Neuronal stem cell (in vitro differentiated cells): ENCODE measurements around the gene LRCH2.
A peak's percentile ranks its signal among the peaks of the same experiment; 100 is the strongest.
"Not testable (repeated sequence)": the region's sequence is repeated elsewhere in the genome, so short reads cannot be mapped to it uniquely, and the experiment has no call there.

Source experiments
- DNase-seq: peaks from one replicate; pipeline ENCODE4 v3.0.0-alpha.2; 2013; ENCODE audit warnings: low spot score
- H2AFZ ChIP-seq: one replicate; pipeline ENCODE4 v1.6.1; 2013; ENCODE audit warnings: mild to moderate bottlenecking, low read length, inconsistent platforms
- H2AK5ac ChIP-seq: 2 replicates; pipeline ENCODE4 v1.6.1; 2013; ENCODE audit warnings: low read depth, mild to moderate bottlenecking, inconsistent platforms, low read length, moderate library complexity, mixed read lengths
- H2BK120ac ChIP-seq: 2 replicates; pipeline ENCODE4 v1.6.1; 2013; ENCODE audit warnings: low read depth, mild to moderate bottlenecking, inconsistent platforms, low read length, moderate library complexity, mixed read lengths
- H2BK12ac ChIP-seq: one replicate; pipeline ENCODE4 v1.6.1; 2013; ENCODE audit warnings: low read length, inconsistent platforms
- H2BK15ac ChIP-seq: 2 replicates; pipeline ENCODE4 v1.6.1; 2013; ENCODE audit warnings: mild to moderate bottlenecking, low read length, inconsistent platforms, mixed read lengths
- H2BK5ac ChIP-seq: one replicate; pipeline ENCODE4 v1.6.1; 2013; ENCODE audit warnings: inconsistent platforms, mild to moderate bottlenecking, low read length, moderate library complexity
- H3K14ac ChIP-seq: one replicate; pipeline ENCODE4 v1.6.1; 2013; ENCODE audit warnings: low read length, inconsistent platforms
- H3K18ac ChIP-seq: 2 replicates; pipeline ENCODE4 v1.6.1; 2013; ENCODE audit warnings: low read length, inconsistent platforms
- H3K23ac ChIP-seq: 2 replicates; pipeline ENCODE4 v1.6.1; 2013; ENCODE audit warnings: low read depth, mild to moderate bottlenecking, mixed read lengths, low read length, inconsistent platforms; ENCODE audit not compliant: poor library complexity
- H3K27ac ChIP-seq: replicated peaks from 3 replicates; pipeline ENCODE4 v1.5.1; 2013; ENCODE audit warnings: low read length, inconsistent platforms
- H3K27me3 ChIP-seq, 3 experiments: 2 replicates each; pipeline ENCODE4 v1.6.1; 2013; ENCODE audit warnings: low read length in 3 of 3, mild to moderate bottlenecking in 2 of 3, inconsistent platforms in 1 of 3, low read depth in 1 of 3, mixed read lengths in 1 of 3, moderate library complexity in 1 of 3; ENCODE audit not compliant: control insufficient read depth in 3 of 3, insufficient read depth in 3 of 3
- H3K36me3 ChIP-seq, 2 donors: replicated peaks in 1 of 2; 2 replicates each; pipeline ENCODE4 v1.6.1; 2013; ENCODE audit warnings: low read length in 2 of 2; ENCODE audit not compliant: control insufficient read depth in 2 of 2, insufficient read depth in 2 of 2
- H3K4ac ChIP-seq: 2 replicates; pipeline ENCODE4 v1.6.1; 2013; ENCODE audit warnings: inconsistent platforms, mild to moderate bottlenecking, low read length, moderate library complexity
- H3K4me1 ChIP-seq, 2 donors: 1 replicate in 1 of 2; 2 replicates in 1 of 2; pipeline ENCODE4 v1.6.1; 2013; ENCODE audit warnings: low read length in 2 of 2, low read depth in 1 of 2; ENCODE audit not compliant: control insufficient read depth in 2 of 2, insufficient read depth in 1 of 2
- H3K4me2 ChIP-seq: one replicate; pipeline ENCODE4 v1.6.1; 2013; ENCODE audit warnings: mild to moderate bottlenecking, low read length, inconsistent platforms; ENCODE audit not compliant: insufficient read depth, poor library complexity, severe bottlenecking
- H3K4me3 ChIP-seq, 2 donors: 2 replicates each; pipeline ENCODE4 v1.5.1; 2013; ENCODE audit warnings: low read length in 2 of 2, mild to moderate bottlenecking in 2 of 2, inconsistent platforms in 1 of 2, moderate library complexity in 1 of 2
- H3K79me1 ChIP-seq: one replicate; pipeline ENCODE4 v1.6.1; 2013; ENCODE audit warnings: low read depth, mild to moderate bottlenecking, inconsistent platforms, low read length, moderate library complexity
- H3K9ac ChIP-seq: one replicate; pipeline ENCODE4 v1.6.1; 2013; ENCODE audit warnings: mild to moderate bottlenecking, low read depth, low read length, inconsistent platforms; ENCODE audit not compliant: poor library complexity
- H3K9me3 ChIP-seq, 2 donors: replicated peaks in 1 of 2; 2 replicates each; pipeline versions ENCODE3 to v1.6.1; 2013; ENCODE audit warnings: low read length in 2 of 2, mild to moderate bottlenecking in 2 of 2, inconsistent platforms in 1 of 2, low read depth in 1 of 2, mixed read lengths in 1 of 2, moderate library complexity in 1 of 2; ENCODE audit not compliant: control insufficient read depth in 2 of 2, insufficient read depth in 1 of 2
- H4K8ac ChIP-seq: one replicate; pipeline ENCODE4 v1.6.1; 2013; ENCODE audit warnings: low read depth, mild to moderate bottlenecking, inconsistent platforms, low read length, moderate library complexity
- H4K91ac ChIP-seq: one replicate; pipeline ENCODE4 v1.6.1; 2013; ENCODE audit warnings: low read length, low read depth, mild to moderate bottlenecking, inconsistent platforms; ENCODE audit not compliant: poor library complexity
- WGBS, 2 donors: extraction: QIAGEN DNeasy Blood & Tissue Kit; methylation state at CpG; one replicate each; pipeline ENCODE4 v1.1.7; 2013; ENCODE audit warnings: missing lambda C conversion rate in 2 of 2, mixed read lengths in 1 of 2; ENCODE audit not compliant: insufficient read length in 2 of 2, insufficient replicate concordance in 1 of 2; ENCODE audit errors: extremely low coverage in 2 of 2; 5-methylcytosine and 5-hydroxymethylcytosine counted together

Gene LRCH2

DNA sequence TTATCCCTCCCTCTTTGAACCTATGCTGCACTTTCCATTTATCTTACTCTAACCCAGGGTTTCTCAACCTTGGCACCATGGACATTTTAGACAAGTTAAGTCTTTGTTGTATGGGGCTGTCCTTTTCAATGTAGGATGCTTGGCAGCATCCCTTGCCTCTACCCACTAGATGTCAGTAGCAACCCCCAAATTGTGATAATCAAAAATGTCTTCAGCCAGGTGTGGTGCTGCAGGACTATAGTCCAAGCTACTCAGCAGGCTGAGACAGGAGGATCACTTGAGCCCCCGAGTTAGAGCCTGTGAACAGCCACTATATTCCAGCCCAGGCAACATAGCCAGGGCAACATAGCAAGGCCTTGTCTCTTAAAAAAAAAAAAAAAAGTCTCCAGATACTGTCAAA, 7.0 kb downstream of the LRCH2 start:
- Histone ChIP-seq H3K4me2 (no peak overlapping the region), H3K4me1 (no peaks in the 10 kb centered on the region), H3K9ac (no peak overlapping the region), H3K18ac (no peak overlapping the region), H3K36me3 (no peaks in the 10 kb centered on the region), H2BK12ac (no peak overlapping the region), H2BK15ac (no peak overlapping the region), H4K8ac (no peak overlapping the region), H3K23ac (no peak overlapping the region), H2BK120ac (no peak overlapping the region), H3K4me3 (no peak overlapping the region), H3K27me3 (peaks cover 0 to 3% (median 0%) of the 10 kb centered on the region in 3 experiments), H3K9me3 (no peaks in the 10 kb centered on the region), H2AK5ac (no peak overlapping the region), H3K27ac (no peak overlapping the region), H3K14ac (no peak overlapping the region), H3K4ac (no peak overlapping the region), H2AFZ (no peak overlapping the region), H3K79me1 (no peaks in the 10 kb centered on the region), H4K91ac (no peak overlapping the region), H2BK5ac (no peak overlapping the region)
- WGBS, 2 donors = no CpG with 5 or more reads among the region's 1 CpG
- peak; percentile 1 for DNase-seq

DNA sequence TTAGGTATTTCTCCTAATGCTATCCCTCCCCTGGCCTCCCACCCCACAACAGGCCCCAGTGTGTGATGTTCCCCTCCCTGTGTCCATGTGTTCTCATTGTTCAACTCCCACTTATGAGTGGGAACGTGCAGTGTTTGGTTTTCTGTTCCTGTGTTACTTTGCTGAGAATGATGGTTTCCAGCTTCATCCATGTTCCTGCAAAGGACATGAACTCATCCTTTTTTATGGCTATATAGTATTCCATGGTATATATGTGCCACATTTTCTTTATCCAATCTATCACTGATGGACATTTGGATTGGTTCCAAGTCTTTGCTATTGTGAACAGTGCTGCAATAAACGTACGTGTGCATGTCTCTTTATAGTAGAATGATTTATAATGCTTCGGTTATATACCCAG, 16.6 kb downstream of the LRCH2 start:
- WGBS, 2 donors = no CpG with 5 or more reads among the region's 4 CpGs
- not testable (repeated sequence) for H3K79me1 ChIP-seq, H2BK15ac ChIP-seq, H3K9me3 ChIP-seq, H2BK120ac ChIP-seq, H3K4me2 ChIP-seq, H2BK5ac ChIP-seq, H3K4ac ChIP-seq, H3K23ac ChIP-seq, H3K18ac ChIP-seq, H3K9ac ChIP-seq, H2BK12ac ChIP-seq, H3K14ac ChIP-seq, H3K27ac ChIP-seq, DNase-seq, H4K91ac ChIP-seq, H3K36me3 ChIP-seq, H4K8ac ChIP-seq, H3K4me1 ChIP-seq, H3K27me3 ChIP-seq, H2AK5ac ChIP-seq, H2AFZ ChIP-seq, H3K4me3 ChIP-seq

DNA sequence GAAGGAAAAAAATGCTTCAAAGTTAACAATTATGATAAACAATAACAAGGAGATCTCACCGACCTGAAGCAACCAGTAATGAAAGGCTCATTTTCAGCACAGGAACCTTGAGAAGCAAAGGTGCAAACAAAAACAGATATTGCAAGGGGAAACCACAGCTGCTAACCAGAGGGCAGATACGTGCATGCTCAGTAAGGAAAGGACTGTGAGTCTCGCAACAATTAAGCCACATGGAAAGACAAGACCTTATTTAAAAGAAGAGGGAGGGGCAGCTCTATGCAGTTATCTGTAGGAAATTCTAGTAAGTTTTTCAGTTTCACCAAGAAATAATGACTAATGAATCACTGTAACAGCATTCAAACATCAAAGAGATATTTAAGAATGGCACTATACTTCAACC, 19.3 kb downstream of the LRCH2 start:
- H2BK15ac ChIP-seq = no peak overlapping the region
- no peak overlapping the region for H3K4ac ChIP-seq
- no peak overlapping the region for H3K4me3 ChIP-seq
- no peaks in the 10 kb centered on the region for H3K27me3 ChIP-seq
- no peak overlapping the region for H2BK120ac ChIP-seq
- no peak overlapping the region for H4K8ac ChIP-seq
- no peak overlapping the region for H3K4me2 ChIP-seq
- H3K27ac ChIP-seq = no peak overlapping the region
- H2BK12ac ChIP-seq = no peak overlapping the region
- no peak overlapping the region for H3K14ac ChIP-seq
- no peak overlapping the region for H2AFZ ChIP-seq
- H3K9ac ChIP-seq = no peak overlapping the region
- DNase-seq = no peak
- H2BK5ac ChIP-seq = no peak overlapping the region
- WGBS, 2 donors = no CpG with 5 or more reads among the region's 3 CpGs
- no peaks in the 10 kb centered on the region for H3K36me3 ChIP-seq
- no peaks in the 10 kb centered on the region for H3K4me1 ChIP-seq
- H2AK5ac ChIP-seq = no peak overlapping the region
- H4K91ac ChIP-seq = no peak overlapping the region
- no peaks in the 10 kb centered on the region for H3K79me1 ChIP-seq
- H3K9me3 ChIP-seq = no peaks in the 10 kb centered on the region
- no peak overlapping the region for H3K23ac ChIP-seq
- no peak overlapping the region for H3K18ac ChIP-seq

DNA sequence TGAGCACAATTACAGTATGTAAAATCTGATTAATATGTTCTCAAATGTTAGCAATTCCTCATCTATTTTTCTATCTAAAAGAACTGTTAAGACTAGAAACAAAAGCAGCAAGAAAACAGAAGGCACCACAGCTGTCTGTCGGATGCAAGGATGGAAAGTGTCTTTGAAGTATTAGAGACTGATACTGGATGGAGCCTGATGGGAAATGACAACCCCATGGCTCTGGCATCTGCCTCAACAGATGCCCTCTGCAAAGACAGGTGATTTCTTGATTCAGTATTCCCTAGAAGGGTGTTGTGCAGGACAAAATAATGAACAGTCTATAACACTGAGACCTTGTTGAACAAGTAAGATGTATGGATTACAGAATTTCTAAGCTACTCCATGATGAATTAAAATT, 19.7 kb downstream of the LRCH2 start:
- Histone ChIP-seq H3K27me3 (no peaks in the 10 kb centered on the region), H3K4me1 (no peaks in the 10 kb centered on the region), H3K36me3 (no peaks in the 10 kb centered on the region), H2BK12ac (no peak overlapping the region), H3K14ac (no peak overlapping the region), H2AFZ (no peak overlapping the region), H3K9ac (no peak overlapping the region), H3K4me2 (no peak overlapping the region), H3K4ac (no peak overlapping the region), H4K8ac (no peak overlapping the region), H2AK5ac (no peak overlapping the region), H3K23ac (no peak overlapping the region), H2BK5ac (no peak overlapping the region), H3K18ac (no peak overlapping the region), H2BK15ac (no peak overlapping the region), H3K27ac (no peak overlapping the region), H3K4me3 (no peak overlapping the region), H2BK120ac (no peak overlapping the region), H4K91ac (no peak overlapping the region), H3K79me1 (no peaks in the 10 kb centered on the region), H3K9me3 (no peaks in the 10 kb centered on the region)
- DNase-seq = no peak
- no CpG with 5 or more reads among the region's 1 CpG for WGBS, 2 donors
